H1 (cell line): Measurements from ENCODE around the gene TXNDC11. TPM values are rescaled to one million over a fixed set of nuclear protein-coding genes. Genes with fewer than 3 reads are reported as not detected.

Experiments
- BRCA1 ChIP-seq: IDR thresholded peaks from 2 replicates; pipeline ENCODE4 v1.6.1; 2012; ENCODE audit warnings: low read depth, low read length, improper control_type of control experiment
- CHD1 ChIP-seq: IDR thresholded peaks from 2 replicates; pipeline ENCODE4 v1.6.1; 2012; ENCODE audit warnings: low read depth, low read length, improper control_type of control experiment
- FOSL1 ChIP-seq: IDR thresholded peaks from 2 replicates; pipeline ENCODE4 v1.6.1; 2011; ENCODE audit warnings: mild to moderate bottlenecking, low read depth, low read length, moderate library complexity; ENCODE audit not compliant: insufficient read depth
- KDM5A ChIP-seq: fragments of 200-600 bp; IDR thresholded peaks from 2 replicates; pipeline ENCODE4 v1.7.1; 2012; ENCODE audit warnings: mild to moderate bottlenecking, low read length, inconsistent platforms, mixed read lengths
- POLR2A ChIP-seq, 2 experiments: IDR thresholded peaks; 1 replicate in 1 of 2; 2 replicates in 1 of 2; pipeline ENCODE4 v1.6.1; 2011; ENCODE audit warnings: low read depth in 2 of 2, low read length in 2 of 2, mild to moderate bottlenecking in 2 of 2; ENCODE audit errors: control extremely low read depth in 1 of 2
- SP2 ChIP-seq: IDR thresholded peaks from 2 replicates; pipeline ENCODE4 v1.6.1; 2012; ENCODE audit warnings: mild to moderate bottlenecking, low read length, inconsistent platforms
- ZNF274 ChIP-seq: IDR thresholded peaks from 2 replicates; pipeline ENCODE4 v1.7.0; 2012; ENCODE audit warnings: low read length, borderline replicate concordance; ENCODE audit errors: extremely low read depth
- polyA plus RNA-seq, 7 experiments: library from polyadenylated mRNA; depleted of rRNA in 3 of 7; stranded (reverse) in 5 of 7; unstranded in 2 of 7; fragments of >200 nt in 5 of 7; fragments of 200-250 nt in 2 of 7; gene quantifications; 1 replicate in 5 of 7; 2 replicates in 1 of 7; 4 replicates in 1 of 7; pipeline versions ENCODE4 v1.2.1 to v1.2.3, GENCODE V29; 2011 to 2013; ENCODE audit warnings: missing spikeins in 2 of 7, mixed read lengths in 2 of 7
- total RNA-seq: library from RNA; stranded (reverse); fragmentation: NEBNext Ultra II Directional; extraction: Animal tissue kit (Norgen Biotek cat#: 25700); gene quantifications from 2 replicates; pipeline ENCODE4 v1.2.1, GENCODE V29; 2021
- TF ChIP-seq, protein P1 (sequence below): fragments of 300-600 bp; sonication (generic); IDR thresholded peaks from 2 replicates; pipeline ENCODE4 v1.7.1; 2012; ENCODE audit warnings: low read length, moderate library complexity, mild to moderate bottlenecking, inconsistent platforms; ENCODE audit not compliant: insufficient replicate concordance

The TXNDC11 gene
- total and polyA plus RNA-seq, 2 of the 8 experiments (the other 6 are each of a cell fraction or from before 2014, with no cell fraction given) = 13.5 to 13.8 TPM

GRCh38 chr16:11783319-11784037 lies 40.8 kb upstream of the TXNDC11 start (continued):
- TF ChIP-seq, protein P1, sequence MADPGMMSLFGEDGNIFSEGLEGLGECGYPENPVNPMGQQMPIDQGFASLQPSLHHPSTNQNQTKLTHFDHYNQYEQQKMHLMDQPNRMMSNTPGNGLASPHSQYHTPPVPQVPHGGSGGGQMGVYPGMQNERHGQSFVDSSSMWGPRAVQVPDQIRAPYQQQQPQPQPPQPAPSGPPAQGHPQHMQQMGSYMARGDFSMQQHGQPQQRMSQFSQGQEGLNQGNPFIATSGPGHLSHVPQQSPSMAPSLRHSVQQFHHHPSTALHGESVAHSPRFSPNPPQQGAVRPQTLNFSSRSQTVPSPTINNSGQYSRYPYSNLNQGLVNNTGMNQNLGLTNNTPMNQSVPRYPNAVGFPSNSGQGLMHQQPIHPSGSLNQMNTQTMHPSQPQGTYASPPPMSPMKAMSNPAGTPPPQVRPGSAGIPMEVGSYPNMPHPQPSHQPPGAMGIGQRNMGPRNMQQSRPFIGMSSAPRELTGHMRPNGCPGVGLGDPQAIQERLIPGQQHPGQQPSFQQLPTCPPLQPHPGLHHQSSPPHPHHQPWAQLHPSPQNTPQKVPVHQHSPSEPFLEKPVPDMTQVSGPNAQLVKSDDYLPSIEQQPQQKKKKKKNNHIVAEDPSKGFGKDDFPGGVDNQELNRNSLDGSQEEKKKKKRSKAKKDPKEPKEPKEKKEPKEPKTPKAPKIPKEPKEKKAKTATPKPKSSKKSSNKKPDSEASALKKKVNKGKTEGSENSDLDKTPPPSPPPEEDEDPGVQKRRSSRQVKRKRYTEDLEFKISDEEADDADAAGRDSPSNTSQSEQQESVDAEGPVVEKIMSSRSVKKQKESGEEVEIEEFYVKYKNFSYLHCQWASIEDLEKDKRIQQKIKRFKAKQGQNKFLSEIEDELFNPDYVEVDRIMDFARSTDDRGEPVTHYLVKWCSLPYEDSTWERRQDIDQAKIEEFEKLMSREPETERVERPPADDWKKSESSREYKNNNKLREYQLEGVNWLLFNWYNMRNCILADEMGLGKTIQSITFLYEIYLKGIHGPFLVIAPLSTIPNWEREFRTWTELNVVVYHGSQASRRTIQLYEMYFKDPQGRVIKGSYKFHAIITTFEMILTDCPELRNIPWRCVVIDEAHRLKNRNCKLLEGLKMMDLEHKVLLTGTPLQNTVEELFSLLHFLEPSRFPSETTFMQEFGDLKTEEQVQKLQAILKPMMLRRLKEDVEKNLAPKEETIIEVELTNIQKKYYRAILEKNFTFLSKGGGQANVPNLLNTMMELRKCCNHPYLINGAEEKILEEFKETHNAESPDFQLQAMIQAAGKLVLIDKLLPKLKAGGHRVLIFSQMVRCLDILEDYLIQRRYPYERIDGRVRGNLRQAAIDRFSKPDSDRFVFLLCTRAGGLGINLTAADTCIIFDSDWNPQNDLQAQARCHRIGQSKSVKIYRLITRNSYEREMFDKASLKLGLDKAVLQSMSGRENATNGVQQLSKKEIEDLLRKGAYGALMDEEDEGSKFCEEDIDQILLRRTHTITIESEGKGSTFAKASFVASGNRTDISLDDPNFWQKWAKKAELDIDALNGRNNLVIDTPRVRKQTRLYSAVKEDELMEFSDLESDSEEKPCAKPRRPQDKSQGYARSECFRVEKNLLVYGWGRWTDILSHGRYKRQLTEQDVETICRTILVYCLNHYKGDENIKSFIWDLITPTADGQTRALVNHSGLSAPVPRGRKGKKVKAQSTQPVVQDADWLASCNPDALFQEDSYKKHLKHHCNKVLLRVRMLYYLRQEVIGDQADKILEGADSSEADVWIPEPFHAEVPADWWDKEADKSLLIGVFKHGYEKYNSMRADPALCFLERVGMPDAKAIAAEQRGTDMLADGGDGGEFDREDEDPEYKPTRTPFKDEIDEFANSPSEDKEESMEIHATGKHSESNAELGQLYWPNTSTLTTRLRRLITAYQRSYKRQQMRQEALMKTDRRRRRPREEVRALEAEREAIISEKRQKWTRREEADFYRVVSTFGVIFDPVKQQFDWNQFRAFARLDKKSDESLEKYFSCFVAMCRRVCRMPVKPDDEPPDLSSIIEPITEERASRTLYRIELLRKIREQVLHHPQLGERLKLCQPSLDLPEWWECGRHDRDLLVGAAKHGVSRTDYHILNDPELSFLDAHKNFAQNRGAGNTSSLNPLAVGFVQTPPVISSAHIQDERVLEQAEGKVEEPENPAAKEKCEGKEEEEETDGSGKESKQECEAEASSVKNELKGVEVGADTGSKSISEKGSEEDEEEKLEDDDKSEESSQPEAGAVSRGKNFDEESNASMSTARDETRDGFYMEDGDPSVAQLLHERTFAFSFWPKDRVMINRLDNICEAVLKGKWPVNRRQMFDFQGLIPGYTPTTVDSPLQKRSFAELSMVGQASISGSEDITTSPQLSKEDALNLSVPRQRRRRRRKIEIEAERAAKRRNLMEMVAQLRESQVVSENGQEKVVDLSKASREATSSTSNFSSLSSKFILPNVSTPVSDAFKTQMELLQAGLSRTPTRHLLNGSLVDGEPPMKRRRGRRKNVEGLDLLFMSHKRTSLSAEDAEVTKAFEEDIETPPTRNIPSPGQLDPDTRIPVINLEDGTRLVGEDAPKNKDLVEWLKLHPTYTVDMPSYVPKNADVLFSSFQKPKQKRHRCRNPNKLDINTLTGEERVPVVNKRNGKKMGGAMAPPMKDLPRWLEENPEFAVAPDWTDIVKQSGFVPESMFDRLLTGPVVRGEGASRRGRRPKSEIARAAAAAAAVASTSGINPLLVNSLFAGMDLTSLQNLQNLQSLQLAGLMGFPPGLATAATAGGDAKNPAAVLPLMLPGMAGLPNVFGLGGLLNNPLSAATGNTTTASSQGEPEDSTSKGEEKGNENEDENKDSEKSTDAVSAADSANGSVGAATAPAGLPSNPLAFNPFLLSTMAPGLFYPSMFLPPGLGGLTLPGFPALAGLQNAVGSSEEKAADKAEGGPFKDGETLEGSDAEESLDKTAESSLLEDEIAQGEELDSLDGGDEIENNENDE = no peak
- TF ChIP-seq POLR2A (IDR thresholded peaks at IDR 0.05; ENCODE audit: control extremely low read depth in 1 of 2, low read depth in 2 of 2, low read length in 2 of 2) (no peak), ZNF274 (no peak), BRCA1 (no peak), CHD1 (no peak), SP2 (no peak), KDM5A (no peak), FOSL1 (no peak)
